Endothelial cell of umbilical vein (primary cell): ENCODE data around the gene SP1. TPM values are rescaled to one million over a fixed set of nuclear protein-coding genes. Genes with fewer than 3 reads are reported as not detected.

ENCODE experiments used
- BruUV-seq: library from RNA; stranded (reverse); fragments of 400-500 nt; replicated peaks from 2 replicates; lab custom pipeline; 2021; lab: Mats Ljungman, UMichigan
- CTCF ChIA-PET: fragments of 300-600, 350-600 bp; sonication (Branson Sonifier 250); formaldehyde crosslinking; loops from one replicate; lab custom pipeline; 2021; ENCODE audit warnings: antibody characterized with exemption, inconsistent platforms; lab: Charles Lee
- POLR2A ChIA-PET: fragments of 300-600, 350-600 bp; sonication (Branson Sonifier 250); formaldehyde crosslinking; loops from one replicate; lab custom pipeline; 2021; ENCODE audit warnings: antibody characterized with exemption, inconsistent platforms; lab: Charles Lee
- DNase-seq: peaks from one replicate; pipeline ENCODE4 v3.0.0-alpha.2; 2011; ENCODE audit warnings: low read depth, low spot score
- FAIRE-seq: peaks from 2 replicates; lab custom pipeline; 2011; peaks lifted over from hg19 to GRCh38; lab: Jason Lieb, UNC
- H2AFZ ChIP-seq: 2 replicates; pipeline ENCODE4 v1.6.0; 2012; ENCODE audit warnings: low read depth, low read length, control low read depth, inconsistent platforms
- H3K27ac ChIP-seq: 2 replicates; pipeline ENCODE4 v1.5.1; 2011; ENCODE audit warnings: low read depth, mild to moderate bottlenecking, control low read depth, low read length, moderate library complexity; ENCODE audit not compliant: insufficient read depth
- H3K27me3 ChIP-seq, 2 experiments: 2 replicates each; pipeline versions ENCODE4 v1.6.0 to v1.6.1; 2011; ENCODE audit warnings: low read length in 2 of 2, mixed read lengths in 1 of 2; ENCODE audit not compliant: control insufficient read depth in 2 of 2, insufficient read depth in 2 of 2
- H3K36me3 ChIP-seq, 2 experiments: 2 replicates in 1 of 2; 3 replicates in 1 of 2; pipeline ENCODE4 v1.5.1; 2011; ENCODE audit warnings: low read length in 2 of 2, mild to moderate bottlenecking in 1 of 2, moderate library complexity in 1 of 2; ENCODE audit not compliant: control insufficient read depth in 2 of 2, insufficient read depth in 2 of 2; ENCODE audit errors: extremely low read depth in 1 of 2
- H3K4me1 ChIP-seq: 3 replicates; pipeline ENCODE4 v1.5.1; 2011; ENCODE audit warnings: mild to moderate bottlenecking, low read length; ENCODE audit not compliant: control insufficient read depth, insufficient read depth; ENCODE audit errors: extremely low read depth
- H3K4me2 ChIP-seq: 2 replicates; pipeline ENCODE4 v1.6.1; 2011; ENCODE audit warnings: low read length, control low read depth, mixed read lengths; ENCODE audit not compliant: insufficient read depth
- H3K4me3 ChIP-seq, 3 experiments: fragments of 200-600 bp in 1 of 3; sonication (generic), shearing (Covaris generic) in 1 of 3; replicated peaks in 1 of 3; 2 replicates each; pipeline ENCODE4 v1.5.1; 2011 to 2016; ENCODE audit warnings: control low read depth in 3 of 3, low read length in 3 of 3, mild to moderate bottlenecking in 2 of 3, inconsistent platforms in 1 of 3, low read depth in 1 of 3, moderate library complexity in 1 of 3; ENCODE audit not compliant: insufficient read depth in 1 of 3
- H3K79me2 ChIP-seq: 2 replicates; pipeline ENCODE4 v1.6.0; 2012; ENCODE audit warnings: low read length, inconsistent platforms; ENCODE audit not compliant: control insufficient read depth, insufficient read depth
- H3K9ac ChIP-seq: replicated peaks from 2 replicates; pipeline ENCODE3; 2011; ENCODE audit warnings: low read length, control low read depth; ENCODE audit not compliant: insufficient read depth; ENCODE audit errors: extremely low read depth
- H3K9me1 ChIP-seq: replicated peaks from 3 replicates; pipeline ENCODE4 v1.6.0; 2011; ENCODE audit warnings: mild to moderate bottlenecking, low read length; ENCODE audit not compliant: control insufficient read depth, insufficient read depth; ENCODE audit errors: extremely low read depth
- H3K9me3 ChIP-seq: replicated peaks from 2 replicates; pipeline ENCODE4 v1.5.1; 2012; ENCODE audit warnings: low read length, inconsistent platforms; ENCODE audit not compliant: control insufficient read depth, insufficient read depth
- H4K20me1 ChIP-seq: replicated peaks from 2 replicates; pipeline ENCODE3; 2011; ENCODE audit warnings: mild to moderate bottlenecking, low read length; ENCODE audit not compliant: control insufficient read depth, insufficient read depth; ENCODE audit errors: extremely low read depth
- EZH2 ChIP-seq: IDR thresholded peaks from 2 replicates; pipeline ENCODE4 v1.6.1; 2012; ENCODE audit warnings: borderline replicate concordance, low read depth, mild to moderate bottlenecking, moderate library complexity, low read length, inconsistent platforms; ENCODE audit not compliant: severe bottlenecking
- FOS ChIP-seq: IDR thresholded peaks from 2 replicates; pipeline ENCODE4 v1.6.1; 2011; ENCODE audit warnings: mild to moderate bottlenecking, low read length, moderate library complexity, borderline replicate concordance; ENCODE audit not compliant: insufficient read depth
- GATA2 ChIP-seq: IDR thresholded peaks from 2 replicates; pipeline ENCODE4 v1.7.0; 2011; ENCODE audit warnings: low read depth, mild to moderate bottlenecking, moderate library complexity, mixed read lengths, low read length; ENCODE audit not compliant: insufficient read length, insufficient read depth
- JUN ChIP-seq: IDR thresholded peaks from 2 replicates; pipeline ENCODE4 v1.6.1; 2011; ENCODE audit warnings: borderline replicate concordance, low read depth; ENCODE audit not compliant: insufficient read length, insufficient read depth
- MAX ChIP-seq: IDR thresholded peaks from 2 replicates; pipeline ENCODE4 v1.6.1; 2011; ENCODE audit not compliant: insufficient read depth, insufficient read length
- MYC ChIP-seq: IDR thresholded peaks from one replicate; pipeline ENCODE4 v1.6.1; 2011; ENCODE audit warnings: mild to moderate bottlenecking, low read depth, low read length
- POLR2A ChIP-seq: IDR thresholded peaks from 2 replicates; pipeline ENCODE4 v1.6.1; 2012; ENCODE audit warnings: low read depth, mild to moderate bottlenecking, control low read depth, low read length
- POLR2AphosphoS5 ChIP-seq: IDR thresholded peaks from 2 replicates; pipeline ENCODE4 v1.6.1; 2012; ENCODE audit warnings: low read depth, mild to moderate bottlenecking, control low read depth, low read length, moderate library complexity; ENCODE audit not compliant: insufficient read depth
- dilution Hi-C: fragments of 300-500 bp; cut with MboI; formaldehyde crosslinking; loops from one replicate; pipeline ENCODE4 v1.15.0; 2019; ENCODE audit warnings: low sequenced_read_pairs; ENCODE audit not compliant: extremely low pct_ligation_motif_present
- intact Hi-C: fragments of 100-400 bp; cut with micrococcal nuclease; formaldehyde crosslinking; loops from one replicate; pipeline ENCODE4 v1.10.0; 2022
- polyA plus RNA-seq, 4 experiments: library from polyadenylated mRNA; depleted of rRNA in 3 of 4; stranded (reverse) in 3 of 4; unstranded in 1 of 4; fragments of >200 nt; gene quantifications; 2 replicates each; pipeline versions ENCODE4 v1.2.1 to v1.2.3, GENCODE V29; 2011 to 2012; ENCODE audit warnings: missing spikeins in 1 of 4
- total RNA-seq: library from RNA; stranded (reverse); gene quantifications from 2 replicates; pipeline ENCODE4 v1.2.3, GENCODE V29; 2021
- TF ChIP-seq, protein P1 (sequence below), 2 donors: IDR thresholded peaks; 1 replicate in 1 of 2; 2 replicates in 1 of 2; pipeline ENCODE4 v1.5.1; 2011; ENCODE audit warnings: low read length in 2 of 2, mild to moderate bottlenecking in 2 of 2, moderate library complexity in 2 of 2, control low read depth in 1 of 2, inconsistent platforms in 1 of 2, low read depth in 1 of 2; ENCODE audit not compliant: insufficient read depth in 1 of 2; ENCODE audit errors: extremely low read depth in 1 of 2

The SP1 gene
- total and polyA plus RNA-seq, 2 donors (not counting 3 experiments of a cell fraction or from before 2014, with no cell fraction given), result 34.8 to 56.3 TPM

- no peak for DNase-seq
- CTCF ChIA-PET, result interaction anchor here (1.0 to 1.6 kb wide), 5 partner anchors 11 to 130 kb away, joined by 3 to 5 read pairs (median 4); partner anchors contain the start of gene AAAS
- dilution Hi-C loops, result no loop called here
- POLR2A ChIA-PET, result no interaction called here
- Histone ChIP-seq H3K36me3 (peaks cover 15 to 17% of the 10 kb centered on the region in 2 experiments), H2AFZ (no peak overlapping the region), H3K9ac (no peak overlapping the region), H3K4me3 (no peak overlapping the region), H3K9me1 (no peaks in the 10 kb centered on the region), H3K79me2 (peaks cover 38% of the 10 kb centered on the region), H4K20me1 (peaks cover 16% of the 10 kb centered on the region), H3K4me2 (no peak overlapping the region), H3K27me3 (no peaks in the 10 kb centered on the region), H3K4me1 (peaks cover 12% of the 10 kb centered on the region), H3K27ac (no peak overlapping the region), H3K9me3 (no peaks in the 10 kb centered on the region)
- intact Hi-C loops, result loop anchor here (1.0 to 5.0 kb wide), 3 partner anchors 10 to 226 kb away; partner anchors contain the start of genes ATP5MC2 and PRR13
- FAIRE-seq, result no peak
- TF ChIP-seq FOS (no peak), MYC (no peak), POLR2AphosphoS5 (no peak), JUN (no peak)
- no TSS peak for BruUV-seq
Observed at GRCh38 chr12:53450936-53451335, 71.0 kb downstream of the SP1 start.

DNA sequence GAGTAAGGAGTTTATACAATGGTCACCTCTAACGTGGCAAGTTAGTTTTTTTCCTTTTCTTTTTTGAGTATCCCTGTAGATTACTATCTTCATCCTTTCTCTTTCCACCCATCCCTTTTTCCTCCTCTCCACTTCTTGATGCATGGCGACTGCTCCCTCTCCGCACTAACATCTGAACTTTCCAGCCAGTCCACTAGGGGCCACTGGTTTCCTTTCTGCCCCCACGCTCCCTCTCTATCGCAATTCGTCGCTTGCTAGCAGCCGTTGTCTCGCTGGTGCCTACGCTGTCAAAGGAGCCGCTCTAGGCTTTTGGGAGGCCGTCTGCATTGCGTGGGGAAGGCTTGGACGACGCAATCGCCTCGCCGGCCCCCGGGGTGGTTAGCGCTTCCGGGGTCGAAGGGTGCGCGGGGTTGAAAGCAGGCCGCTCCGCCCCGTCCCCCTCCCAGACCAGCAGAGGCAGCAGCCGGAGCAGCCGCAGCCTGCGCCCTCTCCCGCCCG lies 71.7 kb downstream of the SP1 start, which contains the start of gene PCBP2:
Gene PCBP2, plus strand, starts transcription at position 442 of the 498 bp plus-strand sequence. CDS start 2,699 bp downstream, outside the sequence.
- TF ChIP-seq POLR2AphosphoS5, result peak; percentile 85
- TF ChIP-seq, protein P1, sequence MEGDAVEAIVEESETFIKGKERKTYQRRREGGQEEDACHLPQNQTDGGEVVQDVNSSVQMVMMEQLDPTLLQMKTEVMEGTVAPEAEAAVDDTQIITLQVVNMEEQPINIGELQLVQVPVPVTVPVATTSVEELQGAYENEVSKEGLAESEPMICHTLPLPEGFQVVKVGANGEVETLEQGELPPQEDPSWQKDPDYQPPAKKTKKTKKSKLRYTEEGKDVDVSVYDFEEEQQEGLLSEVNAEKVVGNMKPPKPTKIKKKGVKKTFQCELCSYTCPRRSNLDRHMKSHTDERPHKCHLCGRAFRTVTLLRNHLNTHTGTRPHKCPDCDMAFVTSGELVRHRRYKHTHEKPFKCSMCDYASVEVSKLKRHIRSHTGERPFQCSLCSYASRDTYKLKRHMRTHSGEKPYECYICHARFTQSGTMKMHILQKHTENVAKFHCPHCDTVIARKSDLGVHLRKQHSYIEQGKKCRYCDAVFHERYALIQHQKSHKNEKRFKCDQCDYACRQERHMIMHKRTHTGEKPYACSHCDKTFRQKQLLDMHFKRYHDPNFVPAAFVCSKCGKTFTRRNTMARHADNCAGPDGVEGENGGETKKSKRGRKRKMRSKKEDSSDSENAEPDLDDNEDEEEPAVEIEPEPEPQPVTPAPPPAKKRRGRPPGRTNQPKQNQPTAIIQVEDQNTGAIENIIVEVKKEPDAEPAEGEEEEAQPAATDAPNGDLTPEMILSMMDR (IDR thresholded peaks at IDR 0.05; ENCODE audit: extremely low read depth in 1 of 2, insufficient read depth in 1 of 2, low read depth in 1 of 2, low read length in 2 of 2), result peak; percentile 89 to 93
- TF ChIP-seq MAX, result peak; percentile 44
- TF ChIP-seq POLR2A, result no peak
- TF ChIP-seq GATA2, result no peak
- TF ChIP-seq EZH2, result no peak
- TF ChIP-seq FOS, result no peak
- no peak for TF ChIP-seq MYC
- TF ChIP-seq JUN, result no peak
- FAIRE-seq (peak; percentile 94), DNase-seq (peak; percentile 99)
- dilution Hi-C loops (no loop called here), intact Hi-C loops (loop anchor here (1.0 to 5.0 kb wide), 5 partner anchors 10 to 226 kb away; partner anchors contain the start of genes ATP5MC2, PRR13 and TARBP2)
- no peaks in the 10 kb centered on the region for H3K9me3 ChIP-seq
- H3K9ac ChIP-seq, result peak within 1 kb of the TSS; percentile 94
- H3K4me3 ChIP-seq, result peak within 1 kb of the TSS; percentile 81 to 100 (median 89)
- peaks cover 17 to 23% of the 10 kb centered on the region in 2 experiments for H3K36me3 ChIP-seq
- POLR2A ChIA-PET, result interaction anchor here (0.7 kb wide), 1 partner anchor 71 kb away, joined by 3 read pairs; no protein-coding TSS in a partner anchor
- H3K27ac ChIP-seq, result peak within 1 kb of the TSS; percentile 87
- H3K27me3 ChIP-seq, result no peaks in the 10 kb centered on the region
- H3K4me2 ChIP-seq, result peak within 1 kb of the TSS; percentile 100
- CTCF ChIA-PET, result interaction anchor here (1.0 to 1.3 kb wide), 3 partner anchors 12 to 130 kb away, joined by 4 to 5 read pairs (median 4); partner anchors contain the start of gene AAAS
- no peaks in the 10 kb centered on the region for H3K9me1 ChIP-seq
- peaks cover 12% of the 10 kb centered on the region for H3K4me1 ChIP-seq
- TSS peak; percentile 91 for BruUV-seq
- peak within 1 kb of the TSS; percentile 15 for H2AFZ ChIP-seq
- peaks cover 16% of the 10 kb centered on the region for H4K20me1 ChIP-seq
- peaks cover 45% of the 10 kb centered on the region for H3K79me2 ChIP-seq
